OCI-LY3 (cell line): ENCODE results near the gene HACE1.

Source experiments
- H2AFZ ChIP-seq: fragments of 200-600, 300-600 bp; shearing (Covaris generic); 2 replicates; pipeline ENCODE4 v1.6.0; 2014; ENCODE audit warnings: antibody characterized with exemption, low read depth, low read length
- H3K27ac ChIP-seq: fragments of 200-600, 300-600 bp; sonication (generic); 2 replicates; pipeline ENCODE4 v1.5.1; 2014; ENCODE audit warnings: mild to moderate bottlenecking, low read length, moderate library complexity, mixed read lengths
- H3K27me3 ChIP-seq: fragments of 200-600, 300-600 bp; sonication (generic); 2 replicates; pipeline ENCODE4 v1.6.1; 2014; ENCODE audit warnings: low read depth, low read length, mixed read lengths
- H3K36me3 ChIP-seq: fragments of 200-600, 300-600 bp; sonication (generic); replicated peaks from 2 replicates; pipeline ENCODE3; 2014; ENCODE audit warnings: low read depth, low read length, mixed read lengths
- H3K4me1 ChIP-seq: fragments of 300-600, 200-600 bp; sonication (generic); 2 replicates; pipeline ENCODE4 v1.6.1; 2014; ENCODE audit warnings: low read length, mixed read lengths
- H3K4me2 ChIP-seq: fragments of 200-600, 300-600 bp; sonication (generic); 2 replicates; pipeline ENCODE4 v1.6.1; 2014; ENCODE audit warnings: low read length, mixed read lengths
- H3K4me3 ChIP-seq: fragments of 300-600, 200-600 bp; sonication (generic); 2 replicates; pipeline ENCODE4 v1.5.1; 2014; ENCODE audit warnings: antibody characterized with exemption, mild to moderate bottlenecking, low read length, moderate library complexity
- H3K79me2 ChIP-seq: fragments of 300-600, 200-600 bp; shearing (Covaris generic); 2 replicates; pipeline ENCODE4 v1.6.1; 2014; ENCODE audit warnings: mild to moderate bottlenecking, low read length, mixed read lengths
- H3K9ac ChIP-seq: fragments of 300-600, 200-600 bp; shearing (Covaris generic); 2 replicates; pipeline ENCODE4 v1.6.0; 2014; ENCODE audit warnings: mild to moderate bottlenecking, low read length, moderate library complexity
- H3K9me3 ChIP-seq: fragments of 200-600, 300-600 bp; shearing (Covaris generic); 2 replicates; pipeline ENCODE4 v1.6.1; 2014; ENCODE audit warnings: low read length, mixed read lengths; ENCODE audit not compliant: insufficient read depth
- H4K20me1 ChIP-seq: fragments of 200-600, 300-600 bp; sonication (generic); 2 replicates; pipeline ENCODE4 v1.6.1; 2016; ENCODE audit warnings: low read length, mixed read lengths; ENCODE audit not compliant: insufficient read depth
- EZH2phosphoT487 ChIP-seq: fragments of 200-600 bp; shearing (Covaris generic); IDR thresholded peaks from 2 replicates; pipeline ENCODE4 v1.6.1; 2018; ENCODE audit warnings: antibody characterized with exemption, mixed run types, low read depth
- TF ChIP-seq, protein P1 (sequence below): fragments of 200-600, 300-600 bp; sonication (generic); IDR thresholded peaks from 2 replicates; pipeline ENCODE4 v1.5.1; 2014; ENCODE audit warnings: antibody characterized with exemption, low read length, low read depth

Gene HACE1

DNA sequence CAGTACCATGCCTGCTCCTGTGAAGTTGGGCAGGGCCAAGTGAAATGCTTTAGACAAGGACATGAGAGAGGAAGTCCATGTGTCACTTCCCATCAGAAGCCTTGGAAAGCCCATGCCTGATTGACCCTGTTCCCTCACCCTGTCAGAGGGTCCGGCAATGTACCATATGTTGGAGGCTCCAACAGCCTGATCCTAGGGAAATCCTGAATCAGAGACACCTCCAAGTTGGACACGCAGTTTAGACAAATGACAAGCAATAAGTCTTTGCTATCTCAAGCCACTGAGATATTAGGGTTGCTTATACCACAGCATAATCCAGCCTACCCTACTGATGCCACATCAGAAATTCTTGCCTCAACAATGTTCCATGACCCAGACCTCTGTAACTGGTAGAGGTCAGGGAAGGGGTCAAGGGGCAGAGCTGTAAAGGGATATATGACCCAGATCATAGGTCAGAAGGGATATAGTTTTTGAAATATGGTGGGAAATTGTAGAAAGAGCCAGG is 174.8 kb downstream of the HACE1 start:
- no peak overlapping the region for H3K9ac ChIP-seq
- H3K9me3 ChIP-seq, result no peaks in the 10 kb centered on the region
- H3K36me3 ChIP-seq, result no peaks in the 10 kb centered on the region
- H3K4me1 ChIP-seq, result peaks cover 10% of the 10 kb centered on the region
- no peak overlapping the region for H2AFZ ChIP-seq
- no peaks in the 10 kb centered on the region for H3K27me3 ChIP-seq
- no peak for TF ChIP-seq EZH2phosphoT487
- TF ChIP-seq, protein P1, sequence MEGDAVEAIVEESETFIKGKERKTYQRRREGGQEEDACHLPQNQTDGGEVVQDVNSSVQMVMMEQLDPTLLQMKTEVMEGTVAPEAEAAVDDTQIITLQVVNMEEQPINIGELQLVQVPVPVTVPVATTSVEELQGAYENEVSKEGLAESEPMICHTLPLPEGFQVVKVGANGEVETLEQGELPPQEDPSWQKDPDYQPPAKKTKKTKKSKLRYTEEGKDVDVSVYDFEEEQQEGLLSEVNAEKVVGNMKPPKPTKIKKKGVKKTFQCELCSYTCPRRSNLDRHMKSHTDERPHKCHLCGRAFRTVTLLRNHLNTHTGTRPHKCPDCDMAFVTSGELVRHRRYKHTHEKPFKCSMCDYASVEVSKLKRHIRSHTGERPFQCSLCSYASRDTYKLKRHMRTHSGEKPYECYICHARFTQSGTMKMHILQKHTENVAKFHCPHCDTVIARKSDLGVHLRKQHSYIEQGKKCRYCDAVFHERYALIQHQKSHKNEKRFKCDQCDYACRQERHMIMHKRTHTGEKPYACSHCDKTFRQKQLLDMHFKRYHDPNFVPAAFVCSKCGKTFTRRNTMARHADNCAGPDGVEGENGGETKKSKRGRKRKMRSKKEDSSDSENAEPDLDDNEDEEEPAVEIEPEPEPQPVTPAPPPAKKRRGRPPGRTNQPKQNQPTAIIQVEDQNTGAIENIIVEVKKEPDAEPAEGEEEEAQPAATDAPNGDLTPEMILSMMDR, result no peak
- H3K4me2 ChIP-seq, result no peak overlapping the region
- H3K4me3 ChIP-seq, result no peak overlapping the region
- no peak overlapping the region for H3K27ac ChIP-seq
- no peaks in the 10 kb centered on the region for H4K20me1 ChIP-seq
- no peaks in the 10 kb centered on the region for H3K79me2 ChIP-seq

GRCh38 chr6:104683809-104684208 is 175.9 kb downstream of the HACE1 start:
- Histone ChIP-seq H3K36me3 (no peaks in the 10 kb centered on the region), H4K20me1 (no peaks in the 10 kb centered on the region), H3K9me3 (no peaks in the 10 kb centered on the region), H3K9ac (no peak overlapping the region), H2AFZ (peak overlapping the region; percentile 91; the same call in 1 of the 2 replicates), H3K4me2 (no peak overlapping the region), H3K4me1 (peaks cover 9% of the 10 kb centered on the region), H3K27ac (no peak overlapping the region), H3K4me3 (no peak overlapping the region), H3K79me2 (no peaks in the 10 kb centered on the region), H3K27me3 (no peaks in the 10 kb centered on the region)
- TF ChIP-seq, protein P1, result no peak
- no peak for TF ChIP-seq EZH2phosphoT487

DNA sequence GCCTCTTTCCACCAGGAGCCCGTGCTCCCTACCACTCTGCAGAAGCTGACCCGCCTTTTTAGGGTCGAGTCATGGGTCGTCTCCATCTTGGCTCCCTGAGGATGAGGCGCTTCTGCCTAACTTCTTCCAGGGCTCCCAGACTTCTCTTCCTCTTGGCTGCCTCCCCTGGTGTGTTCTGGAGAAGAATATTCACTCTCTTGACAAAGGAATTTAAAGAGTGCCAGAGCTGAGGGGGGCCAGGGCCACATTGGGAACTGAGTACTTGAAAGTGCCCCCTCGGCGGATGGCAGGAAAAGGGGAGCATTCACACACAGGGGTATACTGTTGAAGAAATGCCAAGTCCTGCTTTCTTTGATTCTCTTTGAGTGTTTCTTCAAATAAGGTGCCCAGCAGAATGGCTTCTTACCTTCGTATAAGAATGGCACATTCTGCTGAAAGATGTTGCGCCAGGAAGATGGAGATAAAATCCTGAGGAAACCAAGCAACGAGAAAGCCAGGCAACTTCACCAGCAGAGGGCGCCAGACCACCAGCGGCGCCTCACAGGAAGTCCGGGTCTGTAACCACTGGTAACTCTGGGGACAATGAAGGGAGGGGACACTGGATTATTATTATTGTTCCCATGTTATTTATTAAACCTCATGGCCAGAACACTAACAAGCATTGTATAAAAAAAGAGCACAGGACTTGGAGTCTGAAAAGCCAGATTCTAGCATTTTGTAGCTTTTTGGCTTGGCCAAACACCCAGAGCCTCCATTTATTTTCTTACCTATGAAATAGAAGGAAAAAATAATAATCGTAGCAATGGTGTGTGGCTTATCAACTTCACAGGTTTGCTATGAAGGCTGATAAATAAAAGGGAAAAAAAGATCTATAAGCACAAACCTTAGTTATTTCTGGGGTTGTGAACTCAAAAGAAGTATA is 176.7 kb downstream of the HACE1 start:
- no peaks in the 10 kb centered on the region for H3K27me3 ChIP-seq
- no peaks in the 10 kb centered on the region for H3K79me2 ChIP-seq
- H4K20me1 ChIP-seq, result no peaks in the 10 kb centered on the region
- H3K9me3 ChIP-seq, result no peaks in the 10 kb centered on the region
- H3K27ac ChIP-seq, result no peak overlapping the region
- peaks cover under 1% of the 10 kb centered on the region; the same call in 1 of the 2 replicates for H3K4me1 ChIP-seq
- peak overlapping the region; percentile 91; the same call in 1 of the 2 replicates for H2AFZ ChIP-seq
- H3K36me3 ChIP-seq, result no peaks in the 10 kb centered on the region
- no peak overlapping the region for H3K9ac ChIP-seq
- peak overlapping the region; percentile 19; the same call in 1 of the 2 replicates for H3K4me2 ChIP-seq
- no peak for TF ChIP-seq EZH2phosphoT487
- TF ChIP-seq, protein P1, result peak; percentile 73
- H3K4me3 ChIP-seq, result no peak overlapping the region

DNA sequence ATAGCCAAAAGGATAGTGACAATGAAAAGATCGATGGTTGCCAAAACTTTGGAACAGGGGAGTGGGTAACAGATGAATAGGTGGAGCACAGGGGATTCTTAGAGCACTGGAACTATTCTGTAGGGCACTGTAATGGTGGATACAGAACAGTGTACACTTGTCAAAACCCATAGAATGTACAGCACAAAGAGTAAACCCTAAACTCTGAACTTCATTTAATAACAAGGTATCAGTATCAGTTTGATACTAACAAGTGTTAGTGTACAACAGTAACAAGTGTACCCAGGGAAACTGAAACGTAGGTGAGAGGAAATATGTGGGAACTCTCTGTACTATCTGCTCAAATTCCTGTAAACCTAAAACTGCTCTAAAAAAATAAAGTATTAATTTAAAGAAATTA is 179.2 kb downstream of the HACE1 start:
- H3K4me2 ChIP-seq, result no peak overlapping the region

More for the DNA sequence above, 179.2 kb downstream of the HACE1 start:
- Histone ChIP-seq H3K36me3 (no peaks in the 10 kb centered on the region), H4K20me1 (no peaks in the 10 kb centered on the region), H3K9me3 (no peaks in the 10 kb centered on the region), H3K27ac (no peak overlapping the region), H3K4me1 (no peaks in the 10 kb centered on the region), H3K79me2 (no peaks in the 10 kb centered on the region), H3K27me3 (no peaks in the 10 kb centered on the region), H2AFZ (no peak overlapping the region), H3K4me3 (no peak overlapping the region), H3K9ac (no peak overlapping the region)
- no peak for TF ChIP-seq EZH2phosphoT487
- TF ChIP-seq, protein P1, result no peak
